ENCODE measurements around the gene PRR33.

- TF ChIP-seq CTCF (IDR thresholded peaks at IDR 0.05) (no peak), POLR2AphosphoS5 (IDR thresholded peaks at IDR 0.05; ENCODE audit: low read depth, low read length) (no peak), SIN3A (IDR thresholded peaks at IDR 0.05; ENCODE audit: borderline replicate concordance, insufficient read depth, low read depth, low read length) (no peak)
Measured at GRCh38 chr11:1924646-1925372, 33.1 kb upstream of the PRR33 start.

Data from Panc1 (cell line).